NCI-H1694 treated with DMSO at 0.1 percent for 48 hours (cell line): Measurements from ENCODE around the gene BCAS2.

Experiments used
- DNase-seq: peaks from one replicate; lab custom pipeline; 2025; lab: John Stamatoyannopoulos, UW

The BCAS2 gene

GRCh38 chr1:114558544-114558943, 22.9 kb downstream of the BCAS2 start:
- no peak for DNase-seq

- DNase-seq, result no peak
Measured at GRCh38 chr1:114554577-114554976, 26.8 kb downstream of the BCAS2 start.

GRCh38 chr1:114552106-114552639, 29.2 kb downstream of the BCAS2 start:
- no peak for DNase-seq

GRCh38 chr1:114551400-114551799, 30.0 kb downstream of the BCAS2 start:
- DNase-seq, result no peak

GRCh38 chr1:114550336-114550735, 31.1 kb downstream of the BCAS2 start:
- DNase-seq, result no peak

- DNase-seq, result no peak
Measured at GRCh38 chr1:114549137-114549536, 32.3 kb downstream of the BCAS2 start.

GRCh38 chr1:114547076-114547475, 34.3 kb downstream of the BCAS2 start:
- DNase-seq, result no peak

GRCh38 chr1:114545796-114546195, 35.6 kb downstream of the BCAS2 start:
- no peak for DNase-seq

GRCh38 chr1:114545315-114545714, 36.1 kb downstream of the BCAS2 start:
- DNase-seq, result no peak

- no peak for DNase-seq
Measured at GRCh38 chr1:114540821-114541220, 40.6 kb downstream of the BCAS2 start.

GRCh38 chr1:114540272-114540671, 41.1 kb downstream of the BCAS2 start:
- no peak for DNase-seq

- no peak for DNase-seq
Measured at GRCh38 chr1:114536043-114536442, 45.4 kb downstream of the BCAS2 start.

- no peak for DNase-seq
Measured at GRCh38 chr1:114535401-114535800, 46.0 kb downstream of the BCAS2 start.

GRCh38 chr1:114531094-114531493, 50.3 kb downstream of the BCAS2 start:
- DNase-seq, result no peak

- no peak for DNase-seq
Measured at GRCh38 chr1:114530224-114530623, 51.2 kb downstream of the BCAS2 start.

GRCh38 chr1:114524944-114525343, 56.5 kb downstream of the BCAS2 start:
- DNase-seq, result no peak

GRCh38 chr1:114522264-114522575, 59.2 kb downstream of the BCAS2 start:
- no peak for DNase-seq

GRCh38 chr1:114521396-114522263, 59.8 kb downstream of the BCAS2 start:
- no peak for DNase-seq
